HepG2 (cell line): ENCODE measurements around the gene ABL2. TPM values are rescaled to one million over a fixed set of nuclear protein-coding genes. Genes with fewer than 3 reads are reported as not detected.

Experiments
- ATAC-seq: fragments of 200-7000 bp; cut with Tn5 transposase; 3 replicates; pipeline ENCODE4 v1.9.1; 2020; ENCODE audit warnings: mild to moderate bottlenecking, moderate library complexity
- BruUV-seq: library from RNA; stranded (reverse); fragments of 400-500 nt; replicated peaks from 2 replicates; lab custom pipeline; 2021; lab: Mats Ljungman, UMichigan
- CTCF ChIA-PET: fragments of 300-600 bp; formaldehyde crosslinking; extraction: SDS; loops from one replicate; lab custom pipeline; 2021; ENCODE audit warnings: low total read pairs, inconsistent platforms, low intra/inter-chr PET ratio; lab: Yijun Ruan, JAX
- POLR2A ChIA-PET: fragments of 350-600 bp; sonication (Branson Sonifier 250); formaldehyde crosslinking; loops from one replicate; lab custom pipeline; 2020; ENCODE audit warnings: antibody characterized with exemption, inconsistent platforms; lab: Yijun Ruan, JAX
- DNase-seq: peaks from one replicate; pipeline ENCODE4 v3.0.0-alpha.2; 2015; ENCODE audit warnings: low spot score
- FAIRE-seq: peaks from 3 replicates; lab custom pipeline; 2011; peaks lifted over from hg19 to GRCh38; lab: Jason Lieb, UNC
- H2AFZ ChIP-seq: one replicate; pipeline ENCODE4 v1.6.1; 2011; ENCODE audit warnings: low read length, inconsistent platforms
- H3K27ac ChIP-seq: fragments of 300-600 bp; 3 replicates; pipeline ENCODE4 v1.8.0; 2011; ENCODE audit warnings: mixed run types, mild to moderate bottlenecking, mixed read lengths, low read length, inconsistent platforms; ENCODE audit not compliant: insufficient read depth; ENCODE audit errors: extremely low read length
- H3K27me3 ChIP-seq, 2 experiments: fragments of 200-600 bp in 1 of 2; 2 replicates in 1 of 2; 3 replicates in 1 of 2; pipeline versions ENCODE4 v1.6.0 to v1.8.0; 2011; ENCODE audit warnings: low read length in 2 of 2, mild to moderate bottlenecking in 2 of 2, moderate library complexity in 2 of 2, inconsistent platforms in 1 of 2; ENCODE audit not compliant: insufficient read depth in 2 of 2, control insufficient read depth in 1 of 2
- H3K36me3 ChIP-seq, 2 experiments: fragments of 200-600 bp in 1 of 2; replicated peaks in 1 of 2; 2 replicates in 1 of 2; 3 replicates in 1 of 2; pipeline versions ENCODE4 v1.5.1 to v1.8.0; 2011; ENCODE audit warnings: low read length in 2 of 2, inconsistent platforms in 1 of 2; ENCODE audit not compliant: insufficient read depth in 2 of 2, control insufficient read depth in 1 of 2
- H3K4me1 ChIP-seq: 2 replicates; pipeline ENCODE4 v1.5.1; 2012; ENCODE audit warnings: low read length, inconsistent platforms; ENCODE audit not compliant: insufficient read depth
- H3K4me2 ChIP-seq: 2 replicates; pipeline ENCODE4 v1.6.0; 2011; ENCODE audit warnings: low read depth, low read length, inconsistent platforms
- H3K4me3 ChIP-seq, 3 experiments: fragments of 200-600 bp in 1 of 3; sonication (generic), shearing (Covaris generic) in 1 of 3; replicated peaks in 1 of 3; 2 replicates each; pipeline ENCODE4 v1.5.1; 2011 to 2016; ENCODE audit warnings: low read length in 3 of 3, inconsistent platforms in 2 of 3, low read depth in 2 of 3, mild to moderate bottlenecking in 2 of 3, control low read depth in 1 of 3, mixed read lengths in 1 of 3; ENCODE audit not compliant: insufficient read depth in 1 of 3
- H3K79me2 ChIP-seq: one replicate; pipeline ENCODE4 v1.6.1; 2011; ENCODE audit warnings: low read length, inconsistent platforms; ENCODE audit not compliant: insufficient read depth
- H3K9ac ChIP-seq: 2 replicates; pipeline ENCODE4 v1.6.0; 2011; ENCODE audit warnings: mild to moderate bottlenecking, low read depth, low read length, inconsistent platforms; ENCODE audit not compliant: insufficient read depth
- H3K9me3 ChIP-seq: 2 replicates; pipeline ENCODE4 v1.5.1; 2012; ENCODE audit warnings: mild to moderate bottlenecking, low read length
- H4K20me1 ChIP-seq: 2 replicates; pipeline ENCODE4 v1.6.0; 2011; ENCODE audit warnings: inconsistent platforms, mild to moderate bottlenecking, low read length, moderate library complexity; ENCODE audit not compliant: insufficient read depth
- ASH2L ChIP-seq: fragments of 300-600, 200-600 bp; sonication (generic); IDR thresholded peaks from 2 replicates; pipeline ENCODE4 v1.7.0; 2017; ENCODE audit warnings: low read depth, mild to moderate bottlenecking, moderate library complexity, mixed read lengths, low read length; ENCODE audit not compliant: insufficient read length
- MAZ ChIP-seq, 2 experiments: sonication (generic) in 1 of 2; formaldehyde crosslinking in 1 of 2; IDR thresholded peaks; 2 replicates each; pipeline versions ENCODE4 v1.5.0 to v1.6.1; 2012 to 2020; ENCODE audit warnings: low read depth in 2 of 2, mild to moderate bottlenecking in 2 of 2, borderline replicate concordance in 1 of 2, improper control_type of control experiment in 1 of 2, low read length in 1 of 2, missing genetic modification reagents in 1 of 2, moderate library complexity in 1 of 2
- SRY ChIP-seq: sonication (generic); formaldehyde crosslinking; IDR thresholded peaks from 2 replicates; pipeline ENCODE4 v1.8.0; 2022; ENCODE audit warnings: mild to moderate bottlenecking, missing genetic modification reagents
- WGBS: methylation state at CpG from one replicate; pipeline ENCODE4 v1.1.6; 2017; ENCODE audit warnings: low lambda C conversion rate; 5-methylcytosine and 5-hydroxymethylcytosine counted together
- in situ Hi-C: cut with HindIII; loops from 2 replicates; pipeline ENCODE4 v1.10.0; 2017; ENCODE audit warnings: low pct_unique_long_range_greater_than_20kb; ENCODE audit not compliant: extremely low pct_ligation_motif_present
- intact Hi-C: fragments of 100-400 bp; cut with micrococcal nuclease; formaldehyde crosslinking; loops from one replicate; pipeline ENCODE4 v1.10.0; 2022; ENCODE audit not compliant: unreplicated experiment
- polyA plus RNA-seq, 8 experiments: library from polyadenylated mRNA; depleted of rRNA in 3 of 8; stranded (reverse) in 7 of 8; unstranded in 1 of 8; fragments of >200 nt; fragmentation: Illumina TruSeq in 4 of 8; extraction: Trizol in 4 of 8; gene quantifications; 2 replicates each; pipeline versions ENCODE4 v1.2.1 to v1.2.3, GENCODE V29; 2011 to 2016; ENCODE audit warnings: low read depth in 4 of 8, missing spikeins in 1 of 8, mixed read lengths in 1 of 8; ENCODE audit not compliant: insufficient read depth in 1 of 8
- total RNA-seq, 5 experiments: library from RNA; depleted of rRNA; stranded (reverse); fragments of >200 nt; fragmentation: Illumina TruSeq; extraction: Trizol; gene quantifications; 2 replicates each; pipeline ENCODE4 v1.2.3, GENCODE V29; 2016; ENCODE audit warnings: low read depth in 1 of 5
- TF ChIP-seq, protein P1 (sequence below): sonication (generic); formaldehyde crosslinking; IDR thresholded peaks from 2 replicates; pipeline ENCODE4 v1.4.0; 2020; ENCODE audit warnings: missing genetic modification reagents, mild to moderate bottlenecking, borderline replicate concordance
- TF ChIP-seq, protein P2 (sequence below): sonication (generic); formaldehyde crosslinking; IDR thresholded peaks from 2 replicates; pipeline ENCODE4 v1.8.1; 2023; ENCODE audit warnings: mild to moderate bottlenecking, moderate library complexity, missing genetic modification reagents

Gene ABL2
- total and polyA plus RNA-seq, 2 of the 13 experiments (the other 11 are each of a cell fraction or from before 2014, with no cell fraction given): 5.8 to 6.0 TPM

GRCh38 chr1:179184403-179184802 lies 45.1 kb downstream of the ABL2 start (continued):
- TF ChIP-seq, protein P1, sequence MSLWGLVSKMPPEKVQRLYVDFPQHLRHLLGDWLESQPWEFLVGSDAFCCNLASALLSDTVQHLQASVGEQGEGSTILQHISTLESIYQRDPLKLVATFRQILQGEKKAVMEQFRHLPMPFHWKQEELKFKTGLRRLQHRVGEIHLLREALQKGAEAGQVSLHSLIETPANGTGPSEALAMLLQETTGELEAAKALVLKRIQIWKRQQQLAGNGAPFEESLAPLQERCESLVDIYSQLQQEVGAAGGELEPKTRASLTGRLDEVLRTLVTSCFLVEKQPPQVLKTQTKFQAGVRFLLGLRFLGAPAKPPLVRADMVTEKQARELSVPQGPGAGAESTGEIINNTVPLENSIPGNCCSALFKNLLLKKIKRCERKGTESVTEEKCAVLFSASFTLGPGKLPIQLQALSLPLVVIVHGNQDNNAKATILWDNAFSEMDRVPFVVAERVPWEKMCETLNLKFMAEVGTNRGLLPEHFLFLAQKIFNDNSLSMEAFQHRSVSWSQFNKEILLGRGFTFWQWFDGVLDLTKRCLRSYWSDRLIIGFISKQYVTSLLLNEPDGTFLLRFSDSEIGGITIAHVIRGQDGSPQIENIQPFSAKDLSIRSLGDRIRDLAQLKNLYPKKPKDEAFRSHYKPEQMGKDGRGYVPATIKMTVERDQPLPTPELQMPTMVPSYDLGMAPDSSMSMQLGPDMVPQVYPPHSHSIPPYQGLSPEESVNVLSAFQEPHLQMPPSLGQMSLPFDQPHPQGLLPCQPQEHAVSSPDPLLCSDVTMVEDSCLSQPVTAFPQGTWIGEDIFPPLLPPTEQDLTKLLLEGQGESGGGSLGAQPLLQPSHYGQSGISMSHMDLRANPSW (CRISPR knock-in tag): no peak
- TF ChIP-seq MAZ (IDR thresholded peaks at IDR 0.05; ENCODE audit: borderline replicate concordance, low read depth, low read length) (no peak), MAZ (CRISPR knock-in tag; IDR thresholded peaks at IDR 0.05; ENCODE audit: low read depth) (no peak), SRY (CRISPR knock-in tag) (no peak)
- TF ChIP-seq, protein P2, sequence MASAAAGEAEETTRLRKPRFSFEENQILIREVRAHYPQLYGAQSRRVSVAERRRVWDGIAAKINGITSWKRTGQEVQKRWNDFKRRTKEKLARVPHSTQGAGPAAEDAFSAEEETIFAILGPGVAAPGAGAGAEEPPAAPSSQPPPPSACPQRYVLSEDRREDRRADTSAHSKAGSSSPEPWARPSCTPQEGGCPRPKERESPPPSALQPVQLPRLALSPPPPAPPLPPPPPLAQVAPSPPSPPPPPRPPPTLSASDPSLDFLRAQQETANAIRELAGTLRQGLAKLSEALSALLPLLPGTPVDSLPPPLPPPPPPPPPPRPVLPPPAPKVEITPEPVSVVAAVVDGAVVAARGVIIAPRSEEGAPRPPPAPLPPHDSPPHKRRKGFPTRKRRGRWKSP (CRISPR knock-in tag): no peak

DNA sequence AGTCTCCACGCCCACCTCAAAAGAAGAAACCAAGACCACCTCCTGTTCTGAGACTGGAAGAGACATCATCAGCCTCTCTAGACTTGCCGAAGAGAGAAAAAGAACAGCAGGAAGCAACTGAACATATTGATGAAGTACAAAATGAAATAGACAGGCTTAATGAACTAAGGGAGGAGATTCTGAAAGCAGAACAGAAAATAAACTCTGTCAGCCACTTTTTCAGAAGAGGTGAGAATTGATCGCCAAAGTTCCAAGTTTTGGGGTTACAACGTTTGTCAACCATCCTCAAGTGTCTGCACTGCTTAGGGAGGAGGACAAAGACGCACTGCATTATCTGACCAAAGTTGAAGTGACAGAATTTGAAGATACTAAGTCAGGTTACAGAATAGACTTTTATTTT lies 45.6 kb downstream of the ABL2 start:
- 93% methylated on average over 5 of the region's 5 CpGs for WGBS
- H3K27ac ChIP-seq: no peak overlapping the region
- no TSS peak for BruUV-seq
- intact Hi-C loops (no loop called here), in situ Hi-C loops (no loop called here)
- H3K9me3 ChIP-seq: no peaks in the 10 kb centered on the region
- no peak for ATAC-seq
- DNase-seq: no peak
- peaks cover 33% of the 10 kb centered on the region for H3K79me2 ChIP-seq
- no peaks in the 10 kb centered on the region for H3K27me3 ChIP-seq
- H3K36me3 ChIP-seq: 0 out of 5 replicates have a peak, but pooled peaks cover 0 to 1% of the 10 kb centered on the region in 2 experiments
- H2AFZ ChIP-seq: no peak overlapping the region
- peaks cover 8% of the 10 kb centered on the region; the same call in 1 of the 2 replicates for H3K4me1 ChIP-seq
- no peak overlapping the region for H3K4me2 ChIP-seq
- H3K9ac ChIP-seq: no peak overlapping the region
- H3K4me3 ChIP-seq: no peak overlapping the region
- peaks cover 6% of the 10 kb centered on the region; the same call in 1 of the 2 replicates for H4K20me1 ChIP-seq
- ChIA-PET POLR2A (no interaction called here), CTCF (no interaction called here)
- FAIRE-seq: no peak
- TF ChIP-seq ASH2L: no peak
